ENCODE data around the gene GGTLC2. TPM values are rescaled to one million over a fixed set of nuclear protein-coding genes. Genes with fewer than 3 reads are reported as not detected.

The GGTLC2 gene
- total RNA-seq, 5 donors from 2014 or later (not counting 1 experiment from before 2014, with no cell fraction given), result not detected

- CTCF ChIA-PET, result interaction anchor here in 1 of 2 donors (0.6 to 1.0 kb wide), 2 partner anchors 173 to 191 kb away, joined by 3 read pairs; no protein-coding TSS in a partner anchor
These were observed 48.5 kb downstream of the GGTLC2 start for GRCh38 chr22:22692707-22693530.

GRCh38 chr22:22693531-22693884 lies 49.1 kb downstream of the GGTLC2 start:
- DNase-seq (no peak), ATAC-seq (replicated peaks in 1 of 4) (no peak)
- ChIA-PET POLR2A (no interaction called here), CTCF (interaction anchor here in 1 of 2 donors (0.6 to 1.0 kb wide), 2 partner anchors 172 to 190 kb away, joined by 3 read pairs; no protein-coding TSS in a partner anchor)
- Histone ChIP-seq H3K9me3 (no peaks in the 10 kb centered on the region), H3K36me3 (ENCODE audit: control insufficient read depth in 2 of 2, extremely low read depth in 1 of 2, insufficient read depth in 1 of 2, low read length in 1 of 2) (no peaks in the 10 kb centered on the region), H3K4me3 (ENCODE audit: control insufficient read depth in 1 of 2, extremely low read depth in 1 of 2, low read length in 1 of 2) (no peak overlapping the region), H3K27ac (ENCODE audit: low read length) (no peak overlapping the region), H3K4me1 (ENCODE audit: control insufficient read depth in 1 of 2, extremely low read depth in 1 of 2, insufficient read depth in 2 of 2, low read length in 2 of 2) (no peaks in the 10 kb centered on the region), H3K27me3 (replicated peaks in 1 of 2; ENCODE audit: control insufficient read depth in 2 of 2, extremely low read depth in 1 of 2, insufficient read depth in 2 of 2, low read length in 1 of 2) (peaks cover 0 to 16% of the 10 kb centered on the region in 2 experiments)
- no peaks in the 10 kb centered on the region for H3K9me3 Mint-ChIP-seq
- H3K27ac Mint-ChIP-seq, result no peak overlapping the region
- H3K4me1 Mint-ChIP-seq, result peaks cover 0 to 2% (median 0%) of the 10 kb centered on the region in 3 donors
- WGBS (ENCODE audit: insufficient coverage), result 60% methylated on average over 1 of the region's 2 CpGs
- peaks cover 0 to 1% of the 10 kb centered on the region in 2 donors for H3K27me3 Mint-ChIP-seq
- no peak overlapping the region for H3K4me3 Mint-ChIP-seq
- no peaks in the 10 kb centered on the region for H3K36me3 Mint-ChIP-seq

More at GRCh38 chr22:22692707-22693530, 48.5 kb downstream of the GGTLC2 start:
- H3K4me1 Mint-ChIP-seq, result peaks cover 0 to 2% (median 0%) of the 10 kb centered on the region in 3 donors
- Histone ChIP-seq H3K27me3 (replicated peaks in 1 of 2; ENCODE audit: control insufficient read depth in 2 of 2, extremely low read depth in 1 of 2, insufficient read depth in 2 of 2, low read length in 1 of 2) (peaks cover 0 to 16% of the 10 kb centered on the region in 2 experiments), H3K4me3 (ENCODE audit: control insufficient read depth in 1 of 2, extremely low read depth in 1 of 2, low read length in 1 of 2) (no peak overlapping the region), H3K36me3 (ENCODE audit: control insufficient read depth in 2 of 2, extremely low read depth in 1 of 2, insufficient read depth in 1 of 2, low read length in 1 of 2) (no peaks in the 10 kb centered on the region), H3K9me3 (no peaks in the 10 kb centered on the region), H3K27ac (ENCODE audit: low read length) (no peak overlapping the region), H3K4me1 (ENCODE audit: control insufficient read depth in 1 of 2, extremely low read depth in 1 of 2, insufficient read depth in 2 of 2, low read length in 2 of 2) (no peaks in the 10 kb centered on the region)
- no peak overlapping the region for H3K4me3 Mint-ChIP-seq
- ATAC-seq (replicated peaks in 1 of 4) (peak; percentile 68 to 77 (median 76)), DNase-seq (peak; percentile 14 to 75 (median 59))
- no peaks in the 10 kb centered on the region for H3K9me3 Mint-ChIP-seq
- peaks cover 0 to 1% of the 10 kb centered on the region in 2 donors for H3K27me3 Mint-ChIP-seq
- H3K36me3 Mint-ChIP-seq, result no peaks in the 10 kb centered on the region
- WGBS (ENCODE audit: insufficient coverage), result 55% methylated on average over 5 of the region's 8 CpGs
- no peak overlapping the region for H3K27ac Mint-ChIP-seq
- POLR2A ChIA-PET, result no interaction called here

- ChIA-PET POLR2A (no interaction called here), CTCF (interaction anchor here in 1 of 2 donors (0.7 kb wide), 1 partner anchor 190 kb away, joined by 3 read pairs; no protein-coding TSS in a partner anchor)
- no peaks in the 10 kb centered on the region for H3K36me3 ChIP-seq (ENCODE audit: control insufficient read depth in 2 of 2, extremely low read depth in 1 of 2, insufficient read depth in 1 of 2, low read length in 1 of 2)
- no peaks in the 10 kb centered on the region for H3K36me3 Mint-ChIP-seq
- H3K4me3 Mint-ChIP-seq, result no peak overlapping the region
- H3K27ac ChIP-seq (ENCODE audit: low read length), result no peak overlapping the region
- peaks cover 0 to 1% of the 10 kb centered on the region in 2 donors for H3K27me3 Mint-ChIP-seq
- H3K4me3 ChIP-seq (ENCODE audit: control insufficient read depth in 1 of 2, extremely low read depth in 1 of 2, low read length in 1 of 2), result no peak overlapping the region
- peaks cover 0 to 2% (median 0%) of the 10 kb centered on the region in 3 donors for H3K4me1 Mint-ChIP-seq
- no peak for ATAC-seq (replicated peaks in 1 of 4)
- no peaks in the 10 kb centered on the region for H3K9me3 Mint-ChIP-seq
- H3K4me1 ChIP-seq (ENCODE audit: control insufficient read depth in 1 of 2, extremely low read depth in 1 of 2, insufficient read depth in 2 of 2, low read length in 2 of 2), result no peaks in the 10 kb centered on the region
- WGBS (ENCODE audit: insufficient coverage), result 85% methylated on average over 1 of the region's 1 CpG
- no peak for DNase-seq
- H3K27me3 ChIP-seq (replicated peaks in 1 of 2; ENCODE audit: control insufficient read depth in 2 of 2, extremely low read depth in 1 of 2, insufficient read depth in 2 of 2, low read length in 1 of 2), result peaks cover 0 to 16% of the 10 kb centered on the region in 2 experiments
- no peak overlapping the region for H3K27ac Mint-ChIP-seq
- H3K9me3 ChIP-seq, result no peaks in the 10 kb centered on the region
These were observed 49.7 kb downstream of the GGTLC2 start for GRCh38 chr22:22694106-22694505.

GRCh38 chr22:22696104-22696503 lies 51.7 kb downstream of the GGTLC2 start:
- ATAC-seq (replicated peaks in 1 of 4) (no peak), DNase-seq (peak in 1 of 35 experiments; percentile 5)
- Histone ChIP-seq H3K27me3 (replicated peaks in 1 of 2; ENCODE audit: control insufficient read depth in 2 of 2, extremely low read depth in 1 of 2, insufficient read depth in 2 of 2, low read length in 1 of 2) (peaks cover 0 to 16% of the 10 kb centered on the region in 2 experiments), H3K4me3 (ENCODE audit: control insufficient read depth in 1 of 2, extremely low read depth in 1 of 2, low read length in 1 of 2) (no peak overlapping the region), H3K36me3 (ENCODE audit: control insufficient read depth in 2 of 2, extremely low read depth in 1 of 2, insufficient read depth in 1 of 2, low read length in 1 of 2) (no peaks in the 10 kb centered on the region), H3K27ac (ENCODE audit: low read length) (no peak overlapping the region), H3K4me1 (ENCODE audit: control insufficient read depth in 1 of 2, extremely low read depth in 1 of 2, insufficient read depth in 2 of 2, low read length in 2 of 2) (no peaks in the 10 kb centered on the region), H3K9me3 (no peaks in the 10 kb centered on the region)
- no peak overlapping the region for H3K4me3 Mint-ChIP-seq
- ChIA-PET POLR2A (no interaction called here), CTCF (interaction anchor here in 1 of 2 donors (0.5 kb wide), 1 partner anchor 229 kb away, joined by 3 read pairs; no protein-coding TSS in a partner anchor)
- H3K27me3 Mint-ChIP-seq, result peaks cover 0 to 1% of the 10 kb centered on the region in 2 donors
- no peaks in the 10 kb centered on the region for H3K36me3 Mint-ChIP-seq
- H3K9me3 Mint-ChIP-seq, result no peaks in the 10 kb centered on the region
- peaks cover 0 to 2% (median 0%) of the 10 kb centered on the region in 3 donors for H3K4me1 Mint-ChIP-seq
- WGBS (ENCODE audit: insufficient coverage), result 91% methylated on average over 2 of the region's 5 CpGs
- no peak overlapping the region for H3K27ac Mint-ChIP-seq

Other genes with a start within 250 kb of the GGTLC2 start
- gene ZNF280B, start 135.9 kb upstream of the GGTLC2 start, total RNA-seq, result 1 to 10 TPM; 1.8 to 2.1 (median 1.9) TPM
- gene ZNF280A, start 124.3 kb upstream of the GGTLC2 start, total RNA-seq, result not detected
- 1 to 10 TPM in 3 of 5 donors, not detected in 2; 1.7 to 2.7 (median 2.0) TPM for gene PRAME, start 85.3 kb upstream of the GGTLC2 start, total RNA-seq
- gene IGLL5, start 243.2 kb downstream of the GGTLC2 start, total RNA-seq, result 1 to 10 TPM in 3 of 5 donors, under 1 TPM in 2; 0.35 to 2.9 (median 2.1) TPM